ENCODE results near the gene IL1RAP.

IL1RAP gene

GRCh38 chr3:190554197-190554596 is 40.3 kb downstream of the IL1RAP start:
- H3K27ac ChIP-seq = no peak overlapping the region
- TF ChIP-seq ZFX (IDR thresholded peaks at IDR 0.05) (no peak), CTCF (conservative IDR thresholded peaks at IDR 0.05) (no peak)

- TF ChIP-seq ZFX (IDR thresholded peaks at IDR 0.05) = no peak
- no peak for TF ChIP-seq CTCF (conservative IDR thresholded peaks at IDR 0.05)
- no peak overlapping the region for H3K27ac ChIP-seq
These were observed 42.5 kb downstream of the IL1RAP start for GRCh38 chr3:190556351-190556750.

- TF ChIP-seq CTCF (conservative IDR thresholded peaks at IDR 0.05) = no peak
- TF ChIP-seq ZFX (IDR thresholded peaks at IDR 0.05) = no peak
- H3K27ac ChIP-seq = no peak overlapping the region
These were observed 43.4 kb downstream of the IL1RAP start for GRCh38 chr3:190557296-190557695.

GRCh38 chr3:190558316-190558715 is 44.4 kb downstream of the IL1RAP start:
- TF ChIP-seq CTCF (conservative IDR thresholded peaks at IDR 0.05) = no peak
- no peak for TF ChIP-seq ZFX (IDR thresholded peaks at IDR 0.05)
- H3K27ac ChIP-seq = no peak overlapping the region

- H3K27ac ChIP-seq = no peak overlapping the region
These were observed 44.9 kb downstream of the IL1RAP start for GRCh38 chr3:190558796-190559195.

GRCh38 chr3:190560013-190560895 is 46.4 kb downstream of the IL1RAP start:
- TF ChIP-seq ZFX (IDR thresholded peaks at IDR 0.05) = no peak
- no peak for TF ChIP-seq CTCF (conservative IDR thresholded peaks at IDR 0.05)
- no peak overlapping the region for H3K27ac ChIP-seq

More at GRCh38 chr3:190558796-190559195, 44.9 kb downstream of the IL1RAP start:
- no peak for TF ChIP-seq CTCF (conservative IDR thresholded peaks at IDR 0.05)
- no peak for TF ChIP-seq ZFX (IDR thresholded peaks at IDR 0.05)

GRCh38 chr3:190562866-190563510 is 49.1 kb downstream of the IL1RAP start:
- no peak overlapping the region for H3K27ac ChIP-seq
- TF ChIP-seq CTCF (conservative IDR thresholded peaks at IDR 0.05) (no peak), ZFX (IDR thresholded peaks at IDR 0.05) (no peak)

Data from C4-2B (cell line).